ENCODE measurements around the gene SPN.
"Not testable (repeated sequence)": the region's sequence is repeated elsewhere in the genome, so short reads cannot be mapped to it uniquely, and the experiment has no call there.

SPN gene, protein sequence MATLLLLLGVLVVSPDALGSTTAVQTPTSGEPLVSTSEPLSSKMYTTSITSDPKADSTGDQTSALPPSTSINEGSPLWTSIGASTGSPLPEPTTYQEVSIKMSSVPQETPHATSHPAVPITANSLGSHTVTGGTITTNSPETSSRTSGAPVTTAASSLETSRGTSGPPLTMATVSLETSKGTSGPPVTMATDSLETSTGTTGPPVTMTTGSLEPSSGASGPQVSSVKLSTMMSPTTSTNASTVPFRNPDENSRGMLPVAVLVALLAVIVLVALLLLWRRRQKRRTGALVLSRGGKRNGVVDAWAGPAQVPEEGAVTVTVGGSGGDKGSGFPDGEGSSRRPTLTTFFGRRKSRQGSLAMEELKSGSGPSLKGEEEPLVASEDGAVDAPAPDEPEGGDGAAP

DNA sequence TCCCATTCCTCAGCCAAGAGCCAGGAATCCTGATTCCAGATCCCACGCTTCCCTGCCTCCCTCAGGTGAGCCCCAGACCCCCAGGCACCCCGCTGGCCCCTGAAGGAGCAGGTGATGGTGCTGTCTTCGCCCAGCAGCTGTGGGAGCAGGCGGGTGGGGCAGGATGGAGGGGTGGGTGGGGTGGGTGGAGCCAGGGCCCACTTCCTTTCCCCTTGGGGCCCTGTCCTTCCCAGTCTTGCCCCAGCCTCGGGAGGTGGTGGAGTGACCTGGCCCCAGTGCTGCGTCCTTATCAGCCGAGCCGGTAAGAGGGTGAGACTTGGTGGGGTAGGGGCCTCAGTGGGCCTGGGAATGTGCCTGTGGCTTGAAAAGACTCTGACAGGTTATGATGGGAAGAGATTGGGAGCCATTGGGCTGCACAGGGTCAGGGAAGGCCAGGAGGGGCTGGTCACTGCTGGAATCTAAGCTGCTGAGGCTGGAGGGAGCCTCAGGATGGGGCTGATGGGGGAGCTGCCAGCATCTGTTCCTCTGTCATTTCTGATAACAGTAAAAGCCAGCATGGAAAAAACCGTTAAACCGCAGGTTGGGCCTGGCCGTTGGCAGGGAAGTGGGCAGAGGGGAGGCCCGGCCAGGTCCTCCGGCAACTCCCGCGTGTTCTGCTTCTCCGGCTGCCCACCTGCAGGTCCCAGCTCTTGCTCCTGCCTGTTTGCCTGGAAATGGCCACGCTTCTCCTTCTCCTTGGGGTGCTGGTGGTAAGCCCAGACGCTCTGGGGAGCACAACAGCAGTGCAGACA lies at the start of gene SPN:
TSS of gene SPN (plus strand) at position 232 of the 791 bp plus-strand sequence. CDS start at position 714, 482 bp downstream.
- no peak for DNase-seq (ENCODE audit: low spot score)

DNA sequence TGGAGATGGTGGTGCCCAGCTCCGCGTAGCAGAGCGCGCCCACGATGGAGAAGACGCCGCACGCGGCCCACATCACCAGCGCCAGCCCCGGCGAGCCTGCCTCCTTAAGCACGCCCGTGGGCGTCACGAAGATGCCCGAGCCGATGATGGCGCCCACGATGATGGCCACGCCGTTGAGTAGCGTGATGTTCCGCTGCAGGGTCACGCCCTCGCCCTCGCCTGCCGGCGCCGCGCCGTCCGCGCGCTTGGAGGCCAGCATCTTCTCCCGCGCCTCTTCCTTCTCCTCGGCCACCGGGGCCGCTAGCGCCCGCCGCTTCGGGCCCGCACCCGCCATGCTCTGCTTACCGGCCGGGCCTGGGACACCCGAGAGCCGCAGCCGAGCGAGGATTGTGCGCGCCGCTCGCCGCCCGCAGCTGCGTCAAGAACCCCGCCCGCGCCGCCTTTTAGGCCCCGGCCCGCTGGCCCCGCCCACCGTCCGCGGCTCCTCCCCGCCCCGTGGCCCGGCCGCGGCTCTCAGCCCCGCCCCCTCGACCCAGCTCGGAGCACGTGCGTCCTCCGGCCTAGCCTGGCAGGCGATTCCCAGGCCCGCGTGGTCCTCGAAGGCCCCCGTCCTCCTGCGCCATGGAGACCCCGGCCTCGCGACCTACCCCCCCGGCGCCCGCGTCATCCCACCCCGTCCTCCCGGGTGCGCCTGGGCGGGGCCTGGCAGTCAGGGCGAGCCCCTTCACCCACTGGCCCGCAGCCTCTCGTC lies 49.6 kb upstream of the SPN start:
- DNase-seq (ENCODE audit: low spot score): peak; percentile 46

DNA sequence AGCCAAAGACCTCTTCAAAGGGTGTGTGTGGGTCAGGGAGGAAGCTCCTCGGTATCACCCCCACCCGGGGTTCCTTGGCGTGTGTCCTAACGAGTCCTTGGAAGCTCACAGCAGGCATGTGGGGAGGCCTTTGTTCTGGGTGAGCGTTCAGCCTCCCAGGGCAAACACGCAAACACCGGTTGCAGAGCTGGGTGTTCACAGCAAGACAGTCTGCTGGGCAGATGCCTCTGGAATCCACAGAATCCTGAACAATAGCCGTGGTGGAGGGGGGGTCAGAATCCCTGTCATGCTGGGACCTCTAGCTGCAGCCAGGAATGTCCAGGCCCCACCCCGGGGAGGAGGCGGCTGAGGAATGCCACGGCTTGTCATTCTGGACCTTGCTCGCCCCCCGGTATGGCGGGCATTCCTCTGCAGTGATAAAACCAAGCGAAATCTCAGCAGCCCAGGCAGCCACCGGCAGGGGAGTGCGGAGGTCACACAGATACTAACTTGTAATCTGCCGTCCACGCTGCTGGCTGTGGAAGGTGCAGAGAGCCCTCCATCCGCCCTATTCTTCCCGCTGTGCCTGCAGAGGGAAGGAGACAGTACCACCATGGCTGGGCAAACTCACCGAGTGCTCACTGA lies 48.2 kb upstream of the SPN start:
- not testable (repeated sequence) for DNase-seq (ENCODE audit: low spot score)

DNA sequence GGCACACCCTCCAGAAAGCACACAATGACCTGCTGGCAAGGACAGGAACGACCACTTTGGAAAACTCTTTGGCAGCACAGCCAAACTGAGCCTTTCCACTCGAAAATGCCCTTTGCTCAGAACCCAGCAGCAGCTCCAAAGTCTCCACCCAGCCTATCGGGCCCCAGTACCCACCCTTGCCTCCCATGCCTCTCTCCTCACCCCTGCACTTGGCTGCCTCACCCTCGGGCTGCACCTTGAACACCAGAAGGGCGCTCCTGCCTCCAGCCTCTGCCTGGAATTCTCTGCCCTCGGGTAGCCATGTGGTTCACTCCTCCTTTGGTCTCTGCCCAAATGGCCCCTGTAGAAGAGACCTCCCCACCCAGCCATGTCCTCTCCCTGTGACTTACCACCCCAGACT lies 46.9 kb upstream of the SPN start:
- DNase-seq (ENCODE audit: low spot score): not testable (repeated sequence)

DNA sequence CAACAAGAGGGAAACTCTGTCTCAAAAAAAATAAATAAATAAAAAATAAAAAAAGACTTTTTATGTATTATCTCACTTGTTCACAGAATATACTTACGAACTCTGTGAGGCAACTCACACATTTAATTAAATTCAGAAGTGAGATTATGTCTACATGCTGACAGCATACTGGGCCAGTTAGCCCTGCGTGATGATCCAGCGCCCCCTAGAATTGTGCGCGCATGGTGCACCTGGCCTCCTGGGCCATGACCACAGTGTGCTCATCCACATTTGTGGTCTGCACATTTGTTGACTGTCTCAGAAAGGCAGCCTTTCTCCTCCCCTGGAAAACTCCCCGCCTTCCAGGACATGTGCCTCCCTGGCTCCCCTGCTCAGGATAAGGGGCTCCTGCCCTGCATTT lies 42.5 kb upstream of the SPN start:
- DNase-seq (ENCODE audit: low spot score): not testable (repeated sequence)

DNA sequence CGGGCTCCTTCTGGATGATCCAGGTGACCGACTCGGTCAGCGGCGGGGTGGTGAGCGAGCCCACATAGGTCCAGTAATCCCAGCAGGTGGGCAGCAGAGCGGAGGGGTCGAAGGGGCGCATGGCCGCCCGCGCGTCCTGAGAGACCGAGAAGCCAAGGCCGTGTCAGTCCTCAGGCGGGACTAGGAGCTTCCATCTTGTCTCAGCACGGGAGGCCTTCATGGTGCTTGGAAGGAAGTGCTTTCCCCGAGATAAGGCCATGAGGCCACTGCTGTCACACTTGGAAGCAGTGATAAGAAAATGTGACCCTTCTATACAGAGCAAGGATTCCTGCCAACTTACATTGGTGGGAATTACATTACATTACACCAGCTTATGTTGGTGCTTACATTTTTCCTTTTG lies 40.3 kb upstream of the SPN start:
- not testable (repeated sequence) for DNase-seq (ENCODE audit: low spot score)

DNA sequence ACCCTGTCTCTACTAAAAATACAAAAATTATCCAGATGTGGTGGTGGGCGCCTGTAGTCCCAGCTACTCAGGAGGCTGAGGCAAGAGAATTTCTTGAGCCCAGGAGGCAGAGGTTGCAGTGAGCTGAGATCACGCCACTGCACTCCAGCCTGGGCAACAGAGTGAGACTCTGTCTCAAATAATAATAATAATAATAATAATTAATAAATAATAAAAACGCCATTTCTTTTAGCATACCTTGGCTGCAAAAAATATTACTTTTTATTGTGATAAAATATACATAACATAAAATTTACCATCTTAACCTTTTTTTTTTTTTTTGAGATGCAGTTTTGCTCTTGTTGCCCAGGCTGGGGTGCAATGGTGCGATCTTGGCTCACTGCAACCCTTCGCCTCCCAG lies 39.8 kb upstream of the SPN start:
- not testable (repeated sequence) for DNase-seq (ENCODE audit: low spot score)

DNA sequence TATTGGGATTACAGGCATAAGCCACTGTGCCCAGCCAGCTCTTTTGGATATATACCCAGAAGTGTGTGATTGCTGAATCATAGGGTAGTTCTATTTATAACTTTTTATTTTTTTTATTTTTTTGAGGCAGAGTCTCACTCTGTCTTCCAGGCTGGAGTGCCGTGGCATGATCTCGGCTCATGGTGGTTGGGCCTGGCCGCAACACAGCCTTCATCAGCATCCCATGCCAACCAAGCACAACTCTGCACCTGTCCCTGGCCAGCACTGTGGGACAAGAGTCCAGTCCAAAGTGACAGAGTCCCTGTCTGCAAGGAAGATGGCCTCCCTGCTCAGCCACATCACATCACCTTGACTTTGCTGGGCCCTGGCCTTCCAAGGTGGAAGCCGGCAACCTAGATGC lies 37.9 kb upstream of the SPN start:
- DNase-seq (ENCODE audit: low spot score): not testable (repeated sequence)

DNA sequence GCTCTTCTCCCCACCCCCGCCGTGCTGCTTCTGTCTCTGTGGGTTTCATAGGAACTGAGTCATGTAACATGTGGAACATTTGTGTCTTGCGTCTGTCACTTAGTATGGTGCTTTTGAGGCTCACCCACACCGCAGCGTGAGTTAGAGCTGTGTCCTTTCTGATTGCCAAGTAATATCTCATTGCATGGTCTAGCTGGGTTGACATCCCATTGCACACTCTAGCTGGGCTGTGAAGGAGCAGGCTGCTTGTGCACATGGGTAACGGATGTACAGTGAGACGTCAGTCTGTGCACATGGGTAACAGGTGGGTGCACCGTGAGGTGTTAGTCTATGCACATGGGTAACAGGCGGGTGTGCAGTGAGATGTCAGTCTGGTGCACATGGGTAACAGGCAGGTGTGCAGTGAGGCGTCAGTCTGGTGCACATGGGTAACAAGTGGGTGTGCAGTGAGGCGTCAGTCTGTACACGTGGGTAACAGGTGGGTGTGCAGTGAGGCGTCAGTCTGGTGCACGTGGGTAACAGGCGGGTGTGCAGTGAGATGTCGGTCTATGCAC lies 36.2 kb upstream of the SPN start:
- DNase-seq (ENCODE audit: low spot score): not testable (repeated sequence)

DNA sequence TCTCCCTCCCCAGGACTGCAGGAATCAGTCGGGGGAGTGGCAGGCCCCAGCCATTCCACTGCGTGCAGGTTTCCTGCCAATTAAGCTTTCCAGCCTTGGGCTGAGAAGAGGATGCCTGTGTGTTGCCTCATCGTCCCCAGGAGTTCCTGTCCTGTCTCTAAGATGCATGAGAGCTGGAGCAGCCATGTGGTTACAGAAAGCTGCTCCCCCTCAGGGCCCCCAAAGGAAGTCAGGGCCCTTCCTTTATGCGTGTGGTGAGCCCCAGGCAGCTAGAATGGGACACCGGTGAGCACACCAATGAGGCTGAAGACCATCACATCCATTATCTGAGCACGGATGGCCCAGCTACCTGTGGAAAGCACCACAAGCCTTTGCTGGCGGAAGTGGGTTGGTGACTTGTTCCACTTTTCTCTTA lies 35.4 kb upstream of the SPN start:
- not testable (repeated sequence) for DNase-seq (ENCODE audit: low spot score)

DNA sequence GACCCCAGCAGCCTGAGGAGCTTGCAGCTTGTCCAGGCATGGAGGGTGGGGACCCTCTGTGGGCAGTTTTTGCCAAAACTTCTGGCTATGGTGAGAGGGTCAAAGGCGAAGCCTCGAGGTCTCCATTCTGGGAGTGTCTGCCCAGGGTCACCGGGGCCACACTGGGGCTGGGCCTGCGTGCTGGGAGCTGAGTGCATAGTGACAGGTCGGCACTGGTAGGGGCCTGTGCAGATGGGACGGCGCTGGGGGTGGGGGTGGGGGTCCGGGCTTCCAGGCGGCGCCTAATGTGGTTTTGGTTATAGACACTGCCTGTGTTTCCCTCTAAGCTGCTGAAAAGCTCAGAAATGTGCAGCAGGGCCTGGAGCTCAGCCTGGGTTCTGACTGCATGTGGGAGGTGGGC lies 34.3 kb upstream of the SPN start:
- not testable (repeated sequence) for DNase-seq (ENCODE audit: low spot score)

DNA sequence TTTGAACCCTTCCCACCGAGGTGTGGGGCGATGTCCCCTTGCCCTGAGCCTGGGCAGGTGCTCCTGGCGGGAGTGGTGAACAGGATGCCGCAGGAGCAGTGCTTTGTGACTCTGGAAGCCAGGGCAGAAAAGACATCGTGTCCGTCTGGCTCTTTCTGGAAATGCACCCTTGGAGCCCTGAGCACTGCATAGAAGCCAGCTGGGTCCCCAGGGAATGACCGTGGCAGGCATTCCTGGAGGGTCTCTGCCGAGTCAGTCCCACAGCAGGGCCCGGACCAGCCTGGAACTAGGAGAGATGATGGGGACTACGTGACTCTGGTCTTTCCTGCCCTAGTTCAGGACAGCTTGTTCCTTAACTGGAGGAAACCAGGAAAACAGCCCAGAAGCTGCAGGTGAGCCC lies 33.7 kb upstream of the SPN start:
- not testable (repeated sequence) for DNase-seq (ENCODE audit: low spot score)

DNA sequence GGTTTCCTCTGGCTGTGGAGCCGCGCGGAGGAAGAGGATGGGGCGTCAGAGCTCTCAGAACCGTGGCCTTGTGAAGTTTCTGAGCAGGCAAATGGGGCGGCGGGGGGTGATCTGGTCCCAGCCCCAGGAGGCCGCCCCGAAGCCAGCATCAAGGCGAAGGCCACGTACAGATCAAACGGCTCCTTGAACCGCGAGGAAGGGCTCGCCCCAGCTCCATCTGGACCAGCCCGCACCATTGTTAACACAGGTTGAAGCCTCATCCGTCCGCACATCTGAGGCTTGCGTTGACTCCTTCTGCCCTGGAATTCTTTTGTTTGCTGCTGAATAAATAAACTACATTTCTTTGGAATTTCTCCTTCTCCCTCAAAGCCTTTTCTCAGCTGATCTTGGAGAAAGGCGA lies 31.4 kb upstream of the SPN start:
- DNase-seq (ENCODE audit: low spot score): not testable (repeated sequence)

DNA sequence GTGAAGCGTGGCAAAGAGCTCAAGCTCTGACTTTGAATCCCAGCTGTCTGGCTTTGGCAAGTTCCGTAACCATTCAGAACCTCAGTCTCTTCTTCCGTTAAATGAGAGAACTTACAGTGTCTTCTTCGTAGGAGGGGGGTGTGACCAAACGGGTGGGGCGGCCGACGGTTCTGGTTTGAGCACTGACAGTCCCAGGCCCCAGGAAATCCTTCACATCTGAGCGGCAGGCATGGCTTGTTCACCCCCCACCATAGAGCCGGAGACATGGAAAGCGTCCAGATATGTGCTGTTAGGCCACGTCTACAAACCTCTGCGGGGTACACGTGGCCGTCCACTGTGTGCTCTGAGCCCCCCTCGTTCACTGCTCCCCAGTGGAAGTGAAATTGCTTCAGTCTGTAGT lies 27.1 kb upstream of the SPN start:
- DNase-seq (ENCODE audit: low spot score): not testable (repeated sequence)

DNA sequence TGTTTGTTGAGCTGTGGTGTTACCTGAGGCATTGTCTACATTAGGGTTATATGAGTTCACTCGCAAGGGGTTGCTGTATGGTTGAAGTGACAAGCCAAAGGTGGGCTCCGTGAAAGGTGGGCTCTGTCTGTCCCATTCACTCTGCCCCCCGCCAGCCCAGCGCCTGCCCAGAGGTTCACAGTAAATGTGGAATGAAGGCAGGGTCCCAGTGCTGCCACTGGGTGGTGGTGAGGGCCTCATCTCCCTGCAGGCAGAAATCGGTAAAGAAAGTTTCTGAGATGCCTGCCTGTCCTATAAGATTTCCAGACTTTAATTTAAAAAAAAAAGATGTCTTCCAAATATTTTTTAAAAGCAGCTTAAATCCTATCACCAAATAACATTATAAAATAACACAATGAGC lies 26.7 kb upstream of the SPN start:
- DNase-seq (ENCODE audit: low spot score): not testable (repeated sequence)

DNA sequence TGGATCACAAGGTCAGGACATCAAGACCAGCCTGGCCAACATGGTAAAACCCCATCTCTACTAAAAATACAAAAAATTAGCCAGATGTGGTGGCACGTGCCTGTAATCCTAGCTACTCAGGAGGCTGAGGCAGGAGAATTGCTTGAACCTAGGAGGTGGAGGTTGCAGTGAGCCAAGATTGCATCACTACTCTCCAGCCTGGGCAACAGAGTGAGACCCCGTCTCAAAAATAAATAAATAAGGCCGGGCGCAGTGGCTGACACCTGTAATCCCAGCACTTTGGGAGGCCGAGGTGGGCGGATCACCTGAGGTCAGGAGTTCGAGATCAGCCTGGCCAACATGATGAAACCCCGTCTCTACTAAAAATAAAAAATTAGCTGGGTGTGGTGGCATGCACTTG lies 24.3 kb upstream of the SPN start:
- DNase-seq (ENCODE audit: low spot score): not testable (repeated sequence)

DNA sequence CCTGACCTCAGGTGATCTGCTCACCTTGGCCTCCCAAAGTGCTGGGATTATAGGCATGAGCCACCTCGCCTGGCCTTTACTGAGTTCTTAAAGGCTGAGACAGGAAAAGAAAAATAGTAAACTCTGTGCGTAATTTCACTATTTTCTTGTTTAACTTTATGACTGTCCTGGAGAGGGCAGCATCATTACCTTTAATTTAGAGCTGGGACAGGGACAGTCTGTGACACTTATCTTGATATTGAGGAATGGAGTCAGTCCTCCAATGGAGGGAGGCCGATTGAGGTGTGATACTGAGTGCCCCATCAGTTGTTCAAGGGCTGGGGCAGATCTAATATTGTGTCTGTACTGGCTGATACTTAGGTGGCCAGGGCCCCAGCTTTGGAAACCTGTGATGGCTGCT lies 21.5 kb upstream of the SPN start:
- DNase-seq (ENCODE audit: low spot score): no peak

DNA sequence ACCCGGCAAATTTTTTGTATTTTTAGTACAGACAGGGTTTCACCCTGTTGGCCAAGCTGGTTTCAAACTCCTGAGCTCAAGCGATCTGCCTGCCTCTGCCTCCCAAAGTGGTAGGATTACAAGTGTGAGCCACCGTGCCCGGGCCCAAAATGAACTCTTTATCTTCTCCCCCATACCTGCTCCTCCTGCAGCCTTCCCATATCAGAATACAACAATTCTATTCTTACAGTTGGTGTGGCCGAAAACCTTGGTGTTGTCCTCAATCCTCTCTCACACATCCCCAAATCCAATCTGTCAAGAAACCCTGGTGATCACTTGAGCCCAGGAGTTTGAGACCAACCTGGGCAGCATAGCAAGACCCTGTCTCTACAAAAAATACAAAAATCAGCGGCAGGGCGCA lies 19.5 kb upstream of the SPN start:
- DNase-seq (ENCODE audit: low spot score): no peak

DNA sequence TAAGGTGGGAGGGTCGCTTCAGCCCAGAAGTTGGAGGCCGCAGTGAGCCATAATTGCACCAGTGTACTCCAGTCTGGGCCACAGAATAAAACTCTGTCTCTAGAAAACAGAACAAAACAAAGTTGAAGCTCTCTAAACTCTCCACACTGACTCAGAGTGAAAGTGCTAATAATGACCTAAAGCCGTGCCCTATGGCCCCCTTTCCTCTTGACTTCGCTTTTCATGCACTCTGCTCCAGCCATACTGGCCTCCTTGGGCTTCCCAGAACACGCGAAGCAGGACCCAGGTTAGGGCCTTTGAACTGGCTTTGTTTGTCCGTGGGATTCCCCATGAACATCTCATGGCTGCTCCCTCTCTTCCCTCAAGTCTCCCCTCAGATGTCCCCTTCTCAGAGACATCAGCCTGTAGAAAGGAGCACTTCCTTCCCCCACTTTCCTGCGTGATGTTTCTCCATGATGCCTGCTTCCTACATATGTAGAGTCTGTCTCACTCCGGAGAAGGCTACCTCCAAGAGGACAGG lies 18.6 kb upstream of the SPN start:
- no peak for DNase-seq (ENCODE audit: low spot score)

DNA sequence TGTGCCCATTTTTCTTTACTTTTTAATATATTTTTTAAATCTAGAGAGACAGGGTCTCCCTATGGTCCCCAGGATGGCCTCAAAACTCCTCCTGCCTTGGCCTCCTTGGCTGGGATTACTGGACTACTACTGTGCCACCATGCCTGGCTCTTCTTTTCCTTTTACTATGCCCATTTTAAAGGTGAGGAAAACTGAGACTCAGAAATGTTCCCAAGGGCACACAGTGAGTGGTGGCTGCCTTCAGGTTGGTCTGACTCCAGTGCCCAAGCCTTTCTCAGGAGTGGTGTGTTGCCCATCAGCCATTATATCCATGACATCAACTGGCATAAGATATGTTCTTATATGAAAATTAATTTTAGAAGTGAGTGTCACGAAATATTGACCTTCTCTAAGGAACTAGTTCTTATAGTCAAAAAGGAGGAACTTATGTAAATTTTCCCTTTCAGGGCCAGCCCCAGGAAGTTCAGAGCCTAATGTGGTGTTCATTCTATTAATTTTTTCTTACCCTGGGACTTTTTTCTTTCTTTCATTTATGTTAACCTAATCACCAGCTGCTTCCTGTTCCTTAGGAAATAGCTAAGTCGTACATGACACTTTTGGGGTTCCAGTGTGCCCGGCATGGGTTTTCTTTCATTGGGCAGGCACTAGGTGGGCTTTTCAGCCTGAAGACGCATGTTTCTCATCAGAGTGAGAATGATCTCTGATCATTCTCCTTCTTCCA lies 17.9 kb upstream of the SPN start:
- no peak for DNase-seq (ENCODE audit: low spot score)

DNA sequence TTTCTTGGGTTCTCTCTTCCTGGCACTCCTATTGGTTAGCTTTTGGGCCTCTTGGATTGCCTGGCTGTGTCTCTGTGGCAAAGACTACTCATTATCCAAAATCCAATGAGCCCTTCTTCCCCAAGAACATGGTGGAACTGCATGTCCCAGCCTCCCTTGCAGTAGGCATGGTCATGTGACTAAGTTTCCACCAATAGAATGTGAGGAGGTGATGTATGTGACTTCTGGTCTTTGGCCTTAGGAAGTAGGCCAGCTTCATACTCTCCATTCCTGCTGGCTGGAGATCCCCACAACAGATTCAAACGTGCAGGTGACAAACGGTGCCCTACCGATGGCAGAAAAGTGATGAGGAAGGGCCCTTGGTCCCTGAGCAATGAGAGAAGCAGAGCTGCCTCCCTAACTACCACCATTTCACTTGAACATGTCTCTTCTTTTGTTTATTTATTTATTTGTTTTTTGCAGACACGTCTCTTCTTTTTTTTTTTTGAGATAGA lies 17.3 kb upstream of the SPN start:
- no peak for DNase-seq (ENCODE audit: low spot score)
